HG03095 (cell line): Measurements from ENCODE around the gene C20orf202.

Experiments used
- ATAC-seq: cut with Tn5 transposase; IDR thresholded peaks from one replicate; pipeline ENCODE4 v1.9.1; 2021; ENCODE audit warnings: moderate library complexity; ENCODE audit not compliant: unreplicated experiment

Gene C20orf202

GRCh38 chr20:1184260-1184637 is 19.0 kb upstream of the C20orf202 start:
- ATAC-seq: no peak

GRCh38 chr20:1184638-1185315 is 18.5 kb upstream of the C20orf202 start, which contains the start of gene TMEM74B:
Gene TMEM74B, minus strand, starts transcription at chr20:1184981. Its CDS starts 1,180 bp downstream, at chr20:1183801.
- ATAC-seq: no peak

- no peak for ATAC-seq
These were observed 17.9 kb upstream of the C20orf202 start for GRCh38 chr20:1185316-1185741.

GRCh38 chr20:1185790-1186334 is 17.4 kb upstream of the C20orf202 start:
- no peak for ATAC-seq

GRCh38 chr20:1186367-1186991 is 16.8 kb upstream of the C20orf202 start:
- ATAC-seq: no peak

GRCh38 chr20:1187605-1188171 is 15.6 kb upstream of the C20orf202 start:
- ATAC-seq: no peak

- ATAC-seq: no peak
These were observed 14.9 kb upstream of the C20orf202 start for GRCh38 chr20:1188347-1188746.

GRCh38 chr20:1189827-1190226 is 13.4 kb upstream of the C20orf202 start:
- no peak for ATAC-seq

- no peak for ATAC-seq
These were observed 12.4 kb upstream of the C20orf202 start for GRCh38 chr20:1190847-1191246.

- ATAC-seq: no peak
These were observed 12.0 kb upstream of the C20orf202 start for GRCh38 chr20:1191299-1191698.

- no peak for ATAC-seq
These were observed 8.0 kb upstream of the C20orf202 start for GRCh38 chr20:1195226-1195625.

- no peak for ATAC-seq
These were observed 6.6 kb upstream of the C20orf202 start for GRCh38 chr20:1196634-1197033.

- ATAC-seq: no peak
These were observed 5.5 kb upstream of the C20orf202 start for GRCh38 chr20:1197801-1198200.

GRCh38 chr20:1198751-1199150 is 4.5 kb upstream of the C20orf202 start:
- no peak for ATAC-seq

- ATAC-seq: no peak
These were observed 3.9 kb upstream of the C20orf202 start for GRCh38 chr20:1199212-1199873.

GRCh38 chr20:1199964-1200363 is 3.3 kb upstream of the C20orf202 start:
- ATAC-seq: no peak

GRCh38 chr20:1203630-1204029 is 376 bp downstream of the C20orf202 start:
- ATAC-seq: no peak

GRCh38 chr20:1204113-1204512 is 859 bp downstream of the C20orf202 start:
- no peak for ATAC-seq

GRCh38 chr20:1204576-1204975 is 1.3 kb downstream of the C20orf202 start:
- no peak for ATAC-seq

GRCh38 chr20:1205802-1206201 is 2.5 kb downstream of the C20orf202 start:
- no peak for ATAC-seq

GRCh38 chr20:1206366-1207148 is 3.3 kb downstream of the C20orf202 start:
- ATAC-seq: no peak
